ENCODE results near the gene ACOT9.

DNA sequence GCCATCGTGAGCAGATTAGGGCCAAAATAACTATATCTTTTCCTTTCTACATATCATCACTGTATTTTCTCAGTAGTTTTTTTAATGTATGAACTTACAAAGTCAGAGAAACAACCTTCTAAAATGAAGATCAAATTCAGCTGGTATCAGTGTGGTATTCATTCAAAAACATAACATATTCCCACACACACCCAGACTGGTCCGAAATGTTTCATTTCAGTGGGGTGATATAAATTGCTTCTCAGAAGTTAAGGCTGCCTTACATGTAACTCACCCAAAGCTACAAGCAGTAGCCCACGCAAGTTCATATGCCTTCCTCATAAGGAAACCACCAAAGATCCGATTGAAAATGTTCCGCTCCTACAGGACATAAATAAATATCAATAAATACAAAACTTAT is 37.8 kb downstream of the ACOT9 start:
- TF ChIP-seq, protein P1, sequence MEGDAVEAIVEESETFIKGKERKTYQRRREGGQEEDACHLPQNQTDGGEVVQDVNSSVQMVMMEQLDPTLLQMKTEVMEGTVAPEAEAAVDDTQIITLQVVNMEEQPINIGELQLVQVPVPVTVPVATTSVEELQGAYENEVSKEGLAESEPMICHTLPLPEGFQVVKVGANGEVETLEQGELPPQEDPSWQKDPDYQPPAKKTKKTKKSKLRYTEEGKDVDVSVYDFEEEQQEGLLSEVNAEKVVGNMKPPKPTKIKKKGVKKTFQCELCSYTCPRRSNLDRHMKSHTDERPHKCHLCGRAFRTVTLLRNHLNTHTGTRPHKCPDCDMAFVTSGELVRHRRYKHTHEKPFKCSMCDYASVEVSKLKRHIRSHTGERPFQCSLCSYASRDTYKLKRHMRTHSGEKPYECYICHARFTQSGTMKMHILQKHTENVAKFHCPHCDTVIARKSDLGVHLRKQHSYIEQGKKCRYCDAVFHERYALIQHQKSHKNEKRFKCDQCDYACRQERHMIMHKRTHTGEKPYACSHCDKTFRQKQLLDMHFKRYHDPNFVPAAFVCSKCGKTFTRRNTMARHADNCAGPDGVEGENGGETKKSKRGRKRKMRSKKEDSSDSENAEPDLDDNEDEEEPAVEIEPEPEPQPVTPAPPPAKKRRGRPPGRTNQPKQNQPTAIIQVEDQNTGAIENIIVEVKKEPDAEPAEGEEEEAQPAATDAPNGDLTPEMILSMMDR (conservative IDR thresholded peaks at IDR 0.05): no peak
- no peak for TF ChIP-seq ZFX (IDR thresholded peaks at IDR 0.05)

Measured in C4-2B (cell line).